ENCODE data around the gene SPPL2B.

The SPPL2B gene

GRCh38 chr19:2355168-2356035, 26.9 kb downstream of the SPPL2B start:
- DNase-seq (ENCODE audit: low read depth), result no peak

- no peak for DNase-seq (ENCODE audit: low read depth)
Measured at GRCh38 chr19:2356036-2356646, 27.7 kb downstream of the SPPL2B start.

GRCh38 chr19:2357279-2358206, 29.1 kb downstream of the SPPL2B start:
- DNase-seq (ENCODE audit: low read depth), result no peak

GRCh38 chr19:2358548-2359173, 30.2 kb downstream of the SPPL2B start:
- no peak for DNase-seq (ENCODE audit: low read depth)

- DNase-seq (ENCODE audit: low read depth), result no peak
Measured at GRCh38 chr19:2359992-2360685, 31.7 kb downstream of the SPPL2B start, which contains the start of gene TMPRSS9. TMPRSS9 (plus strand) TSS chr19:2360265; CDS start chr19:2389786, 29,521 bp downstream.

GRCh38 chr19:2360833-2361232, 32.3 kb downstream of the SPPL2B start:
- DNase-seq (ENCODE audit: low read depth), result no peak

- no peak for DNase-seq (ENCODE audit: low read depth)
Measured at GRCh38 chr19:2361246-2362045, 33.0 kb downstream of the SPPL2B start.

- DNase-seq (ENCODE audit: low read depth), result no peak
Measured at GRCh38 chr19:2362046-2362969, 33.8 kb downstream of the SPPL2B start.

GRCh38 chr19:2362970-2363300, 34.5 kb downstream of the SPPL2B start:
- DNase-seq (ENCODE audit: low read depth), result no peak

GRCh38 chr19:2363419-2363818, 34.9 kb downstream of the SPPL2B start:
- no peak for DNase-seq (ENCODE audit: low read depth)

GRCh38 chr19:2365201-2365970, 36.9 kb downstream of the SPPL2B start:
- no peak for DNase-seq (ENCODE audit: low read depth)

- no peak for DNase-seq (ENCODE audit: low read depth)
Measured at GRCh38 chr19:2371656-2372055, 43.2 kb downstream of the SPPL2B start.

GRCh38 chr19:2372076-2372612, 43.7 kb downstream of the SPPL2B start:
- DNase-seq (ENCODE audit: low read depth), result no peak

- no peak for DNase-seq (ENCODE audit: low read depth)
Measured at GRCh38 chr19:2374808-2375207, 46.3 kb downstream of the SPPL2B start.

GRCh38 chr19:2375353-2376121, 47.1 kb downstream of the SPPL2B start:
- DNase-seq (ENCODE audit: low read depth), result no peak

GRCh38 chr19:2376784-2377519, 48.5 kb downstream of the SPPL2B start:
- DNase-seq (ENCODE audit: low read depth), result no peak

- no peak for DNase-seq (ENCODE audit: low read depth)
Measured at GRCh38 chr19:2380567-2380966, 52.1 kb downstream of the SPPL2B start.
